Fibroblast of the aortic adventitia (primary cell): ENCODE measurements around the gene TLR4. TPM values are rescaled to one million over a fixed set of nuclear protein-coding genes. Genes with fewer than 3 reads are reported as not detected.

Source experiments
- DNase-seq: peaks from one replicate; pipeline ENCODE4 v3.0.0-alpha.2; 2010; ENCODE audit warnings: low read depth
- H3K4me3 ChIP-seq: 2 replicates; pipeline ENCODE4 v1.5.1; 2011; ENCODE audit warnings: low read depth, mild to moderate bottlenecking, control low read depth, low read length, moderate library complexity
- total RNA-seq: library from RNA; depleted of rRNA; stranded (reverse); fragments of >200 nt; gene quantifications from 2 replicates; pipeline ENCODE4 v1.2.3, GENCODE V29; 2012; ENCODE audit warnings: low replicate concordance
- TF ChIP-seq, protein P1 (sequence below): IDR thresholded peaks from 2 replicates; pipeline ENCODE4 v1.5.1; 2011; ENCODE audit warnings: mild to moderate bottlenecking, low read length, control low read depth, inconsistent platforms; ENCODE audit not compliant: insufficient read depth

The TLR4 gene
- total RNA-seq, 1 donor: 16.8 TPM

DNA sequence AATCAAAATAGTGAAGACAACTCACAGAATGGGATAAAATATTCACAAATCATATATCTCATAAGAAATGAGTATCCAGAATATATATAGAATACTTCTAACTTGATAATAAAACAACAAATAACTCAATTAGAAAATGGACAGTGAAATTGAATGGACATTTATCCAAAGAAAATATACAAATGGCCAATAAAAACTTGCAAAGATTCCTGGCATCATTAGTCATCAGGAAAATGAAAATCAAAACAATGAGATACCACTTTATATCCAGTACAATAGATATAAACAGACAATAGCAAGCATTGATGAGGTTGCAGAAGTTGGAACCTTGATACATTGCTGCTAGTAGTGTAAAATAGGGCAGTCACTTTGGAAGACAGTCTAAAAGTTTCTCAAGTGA, 12.8 kb upstream of the TLR4 start:
- no peak overlapping the region for H3K4me3 ChIP-seq
- TF ChIP-seq, protein P1, sequence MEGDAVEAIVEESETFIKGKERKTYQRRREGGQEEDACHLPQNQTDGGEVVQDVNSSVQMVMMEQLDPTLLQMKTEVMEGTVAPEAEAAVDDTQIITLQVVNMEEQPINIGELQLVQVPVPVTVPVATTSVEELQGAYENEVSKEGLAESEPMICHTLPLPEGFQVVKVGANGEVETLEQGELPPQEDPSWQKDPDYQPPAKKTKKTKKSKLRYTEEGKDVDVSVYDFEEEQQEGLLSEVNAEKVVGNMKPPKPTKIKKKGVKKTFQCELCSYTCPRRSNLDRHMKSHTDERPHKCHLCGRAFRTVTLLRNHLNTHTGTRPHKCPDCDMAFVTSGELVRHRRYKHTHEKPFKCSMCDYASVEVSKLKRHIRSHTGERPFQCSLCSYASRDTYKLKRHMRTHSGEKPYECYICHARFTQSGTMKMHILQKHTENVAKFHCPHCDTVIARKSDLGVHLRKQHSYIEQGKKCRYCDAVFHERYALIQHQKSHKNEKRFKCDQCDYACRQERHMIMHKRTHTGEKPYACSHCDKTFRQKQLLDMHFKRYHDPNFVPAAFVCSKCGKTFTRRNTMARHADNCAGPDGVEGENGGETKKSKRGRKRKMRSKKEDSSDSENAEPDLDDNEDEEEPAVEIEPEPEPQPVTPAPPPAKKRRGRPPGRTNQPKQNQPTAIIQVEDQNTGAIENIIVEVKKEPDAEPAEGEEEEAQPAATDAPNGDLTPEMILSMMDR: no peak
- peak; percentile 40 for DNase-seq

GRCh38 chr9:117696154-117696553, 8.0 kb upstream of the TLR4 start:
- TF ChIP-seq, protein P1: no peak
- H3K4me3 ChIP-seq: no peak overlapping the region
- no peak for DNase-seq

- TF ChIP-seq, protein P1: no peak
- H3K4me3 ChIP-seq: no peak overlapping the region
- no peak for DNase-seq
These were observed 7.2 kb upstream of the TLR4 start for GRCh38 chr9:117697046-117697445.

DNA sequence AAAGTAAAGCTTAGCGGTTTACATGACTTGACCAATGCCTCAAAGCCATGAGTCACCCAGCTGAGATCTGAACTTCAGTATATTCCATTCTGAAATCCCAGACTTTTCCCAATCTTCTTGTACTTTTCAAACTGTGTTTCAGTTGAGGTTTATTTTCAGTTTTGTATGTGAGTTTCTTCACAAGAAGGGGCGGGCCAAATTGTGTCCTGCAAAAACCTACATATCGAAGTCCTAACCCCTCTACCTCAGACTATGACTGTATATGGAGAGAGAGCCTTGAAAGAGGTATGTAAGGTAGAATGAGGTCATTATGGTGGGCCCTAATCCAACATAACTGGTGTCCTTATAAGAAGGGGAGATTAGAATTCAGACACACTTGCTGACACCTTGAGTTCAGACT, 666 bp upstream of the TLR4 start:
- H3K4me3 ChIP-seq: peak overlapping the region; percentile 70
- DNase-seq: no peak
- TF ChIP-seq, protein P1: no peak

DNA sequence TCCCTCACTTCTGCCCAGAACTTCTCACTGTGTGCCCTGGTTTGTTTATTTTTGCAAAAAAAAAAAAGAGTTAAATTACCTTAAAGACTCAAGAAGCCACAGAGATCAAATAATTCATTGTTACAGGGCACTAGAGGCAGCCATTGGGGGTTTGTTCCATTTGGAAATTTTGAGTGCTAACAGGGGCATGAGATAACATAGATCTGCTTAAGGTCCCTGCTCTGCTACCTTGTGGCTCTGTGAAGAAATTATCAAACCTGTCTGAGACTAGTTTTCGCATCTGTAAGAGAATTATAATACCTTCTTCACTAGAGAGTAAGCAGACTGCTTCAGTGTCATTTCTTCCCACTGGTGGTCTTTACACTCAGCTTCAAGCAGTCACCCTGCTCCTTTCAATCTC, 394 bp downstream of the TLR4 start:
- TF ChIP-seq, protein P1: no peak
- DNase-seq: no peak
- peak overlapping the region; percentile 70 for H3K4me3 ChIP-seq

GRCh38 chr9:117705386-117705785, 1.2 kb downstream of the TLR4 start:
- peak overlapping the region; percentile 70 for H3K4me3 ChIP-seq
- no peak for DNase-seq
- TF ChIP-seq, protein P1: no peak

GRCh38 chr9:117706421-117707116, 2.4 kb downstream of the TLR4 start:
- no peak for DNase-seq
- TF ChIP-seq, protein P1: no peak
- peak overlapping the region; percentile 13 for H3K4me3 ChIP-seq
